IPS-NIHi7 (cell line): ENCODE measurements around the gene FSCN2.
A peak's percentile ranks its signal among the peaks of the same experiment; 100 is the strongest.
"Not testable (repeated sequence)": the region's sequence is repeated elsewhere in the genome, so short reads cannot be mapped to it uniquely, and the experiment has no call there.

Experiments
- DNase-seq: peaks from one replicate; pipeline ENCODE4 v3.0.0; 2012; ENCODE audit warnings: mixed read lengths; ENCODE audit errors: extremely low spot score

Gene FSCN2

DNA sequence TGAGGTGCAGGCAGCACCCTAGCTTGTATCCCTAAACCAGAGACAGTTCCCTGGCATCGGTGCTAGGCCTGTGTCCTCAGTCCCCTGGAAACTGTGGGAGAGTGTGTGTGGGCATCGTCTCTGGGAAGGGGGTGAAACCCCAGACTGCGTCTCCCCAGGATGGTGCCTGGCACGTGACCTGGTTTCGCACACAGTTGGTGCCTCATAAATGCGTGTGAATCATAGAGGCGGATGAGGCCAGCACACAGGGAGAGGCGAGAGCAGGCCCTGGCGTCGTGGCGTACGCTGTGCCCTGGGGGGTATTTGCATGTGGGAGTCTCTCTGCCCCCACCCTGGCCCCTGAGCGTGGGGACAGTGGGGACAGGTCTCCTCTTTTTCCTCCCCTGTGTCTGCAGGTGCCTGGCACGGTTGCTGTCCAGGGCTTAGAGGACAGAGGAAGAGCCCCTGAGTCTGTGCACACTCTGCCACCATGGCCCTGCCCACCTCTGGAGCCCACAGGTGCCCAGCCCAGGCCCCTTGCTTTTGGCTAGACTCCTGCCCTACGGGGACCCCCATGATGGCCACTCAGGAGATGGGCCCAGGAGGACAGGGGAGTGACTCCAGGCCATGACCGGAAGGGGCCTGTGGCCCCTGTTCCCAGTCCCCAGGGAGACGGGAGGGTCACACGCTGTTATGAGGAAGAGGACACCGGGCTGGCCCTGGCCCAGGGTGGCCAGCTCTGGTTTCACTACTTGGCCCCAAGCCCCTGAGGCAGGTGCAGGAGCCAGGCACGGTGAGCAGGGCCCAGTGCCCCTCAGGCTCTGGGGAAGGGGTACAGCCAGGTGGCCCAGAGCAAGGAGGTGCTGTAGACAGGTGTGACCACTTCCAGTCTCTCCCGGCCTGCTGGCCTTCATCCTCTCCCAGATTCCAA, 1.3 kb upstream of the FSCN2 start:
- DNase-seq = no peak

DNA sequence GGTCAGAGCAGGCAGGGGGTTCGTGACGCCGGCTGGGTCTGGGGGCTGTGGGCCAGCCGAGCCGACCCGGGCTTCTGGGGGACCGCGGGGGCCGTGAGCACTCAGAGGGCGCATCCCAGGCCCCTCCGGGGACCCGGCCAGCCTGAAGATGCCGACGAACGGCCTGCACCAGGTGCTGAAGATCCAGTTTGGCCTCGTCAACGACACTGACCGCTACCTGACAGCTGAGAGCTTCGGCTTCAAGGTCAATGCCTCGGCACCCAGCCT, 140 bp downstream of the FSCN2 start:
- DNase-seq = no peak

DNA sequence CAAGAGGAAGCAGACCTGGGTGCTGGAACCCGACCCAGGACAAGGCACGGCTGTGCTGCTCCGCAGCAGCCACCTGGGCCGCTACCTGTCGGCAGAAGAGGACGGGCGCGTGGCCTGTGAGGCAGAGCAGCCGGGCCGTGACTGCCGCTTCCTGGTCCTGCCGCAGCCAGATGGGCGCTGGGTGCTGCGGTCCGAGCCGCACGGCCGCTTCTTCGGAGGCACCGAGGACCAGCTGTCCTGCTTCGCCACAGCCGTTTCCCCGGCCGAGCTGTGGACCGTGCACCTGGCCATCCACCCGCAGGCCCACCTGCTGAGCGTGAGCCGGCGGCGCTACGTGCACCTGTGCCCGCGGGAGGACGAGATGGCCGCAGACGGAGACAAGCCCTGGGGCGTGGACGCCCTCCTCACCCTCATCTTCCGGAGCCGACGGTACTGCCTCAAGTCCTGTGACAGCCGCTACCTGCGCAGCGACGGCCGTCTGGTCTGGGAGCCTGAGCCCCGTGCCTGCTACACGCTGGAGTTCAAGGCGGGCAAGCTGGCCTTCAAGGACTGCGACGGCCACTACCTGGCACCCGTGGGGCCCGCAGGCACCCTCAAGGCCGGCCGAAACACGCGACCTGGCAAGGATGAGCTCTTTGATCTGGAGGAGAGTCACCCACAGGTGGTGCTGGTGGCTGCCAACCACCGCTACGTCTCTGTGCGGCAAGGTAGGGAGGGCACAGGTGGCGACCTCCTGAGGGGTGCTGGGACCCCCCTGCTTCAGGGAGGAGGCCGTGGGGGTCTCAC, 667 bp downstream of the FSCN2 start:
- DNase-seq = no peak

DNA sequence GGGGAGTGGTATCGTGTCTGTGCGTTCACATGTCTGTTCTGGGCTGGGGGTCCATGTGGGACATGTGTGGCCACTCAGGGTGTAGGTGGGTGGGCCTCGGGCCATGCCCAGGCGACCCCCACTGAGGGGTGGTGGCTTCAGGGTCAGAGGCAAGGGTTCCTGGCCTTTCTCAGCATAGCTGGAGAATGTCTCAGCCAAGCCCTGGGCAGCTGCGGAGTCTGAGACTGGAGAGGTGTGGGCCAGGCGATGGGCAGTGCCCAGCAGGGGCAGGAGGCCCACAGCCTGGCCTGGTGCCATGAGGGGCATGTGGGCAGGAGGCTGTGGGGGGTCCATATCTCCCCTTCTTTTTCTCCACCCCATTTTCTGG, 1.2 kb downstream of the FSCN2 start:
- no peak for DNase-seq

DNA sequence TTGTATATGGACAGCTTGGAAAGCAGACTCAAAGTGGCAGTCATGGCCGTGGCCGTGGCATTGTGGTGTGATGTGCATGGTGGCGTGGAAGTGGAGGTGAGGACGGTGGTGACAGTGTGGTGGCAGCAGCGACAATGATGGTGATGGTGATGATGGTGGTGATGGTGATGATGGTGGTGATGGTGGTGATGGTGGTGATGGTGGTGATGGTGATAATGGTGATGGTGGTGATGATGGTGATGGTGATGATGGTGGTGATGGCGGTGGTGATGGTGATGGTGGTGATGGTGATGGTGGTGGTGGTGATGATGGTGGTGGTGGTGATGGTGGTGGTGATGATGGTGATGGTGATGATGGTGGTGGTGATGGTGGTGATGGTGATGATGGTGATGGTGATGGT, 2.8 kb downstream of the FSCN2 start:
- not testable (repeated sequence) for DNase-seq

GRCh38 chr17:81531998-81532404, 3.8 kb downstream of the FSCN2 start:
- not testable (repeated sequence) for DNase-seq

DNA sequence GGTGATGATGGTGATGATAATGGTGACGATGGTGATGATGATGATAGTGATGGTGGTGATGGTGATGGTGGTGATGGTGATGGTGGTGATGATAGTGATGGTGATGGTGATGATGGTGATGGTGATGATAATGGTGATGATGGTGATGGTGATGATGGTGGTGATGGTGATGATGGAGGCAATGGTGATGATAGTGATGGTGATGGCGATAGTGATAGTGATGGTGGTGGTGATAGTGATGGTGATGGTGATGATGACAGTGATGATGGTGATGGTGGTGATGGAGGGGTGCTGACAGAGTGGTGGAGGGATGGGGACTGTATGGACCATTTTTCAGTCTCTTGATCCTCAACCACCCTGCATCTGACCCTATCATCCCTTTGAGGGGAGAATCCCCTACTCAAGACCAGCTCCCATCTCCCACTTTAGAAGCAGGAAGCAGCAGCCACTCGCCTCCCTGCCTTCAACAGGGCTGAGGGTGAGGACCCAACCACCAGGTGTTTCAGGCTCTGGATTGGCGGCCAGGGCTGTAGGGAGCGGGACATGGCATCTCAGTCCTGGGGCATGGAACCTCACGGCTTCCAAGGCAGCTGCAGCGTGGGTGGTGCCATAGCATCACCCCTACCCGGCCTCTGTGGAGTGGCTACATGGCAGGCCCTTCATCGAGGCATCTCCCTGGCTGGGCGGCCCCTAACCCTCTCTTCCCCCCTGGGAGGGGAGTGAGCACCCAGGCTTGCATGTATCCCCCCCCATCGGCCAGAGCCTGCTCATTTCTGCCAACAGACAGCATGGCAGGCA, 4.5 kb downstream of the FSCN2 start:
- no peak for DNase-seq

DNA sequence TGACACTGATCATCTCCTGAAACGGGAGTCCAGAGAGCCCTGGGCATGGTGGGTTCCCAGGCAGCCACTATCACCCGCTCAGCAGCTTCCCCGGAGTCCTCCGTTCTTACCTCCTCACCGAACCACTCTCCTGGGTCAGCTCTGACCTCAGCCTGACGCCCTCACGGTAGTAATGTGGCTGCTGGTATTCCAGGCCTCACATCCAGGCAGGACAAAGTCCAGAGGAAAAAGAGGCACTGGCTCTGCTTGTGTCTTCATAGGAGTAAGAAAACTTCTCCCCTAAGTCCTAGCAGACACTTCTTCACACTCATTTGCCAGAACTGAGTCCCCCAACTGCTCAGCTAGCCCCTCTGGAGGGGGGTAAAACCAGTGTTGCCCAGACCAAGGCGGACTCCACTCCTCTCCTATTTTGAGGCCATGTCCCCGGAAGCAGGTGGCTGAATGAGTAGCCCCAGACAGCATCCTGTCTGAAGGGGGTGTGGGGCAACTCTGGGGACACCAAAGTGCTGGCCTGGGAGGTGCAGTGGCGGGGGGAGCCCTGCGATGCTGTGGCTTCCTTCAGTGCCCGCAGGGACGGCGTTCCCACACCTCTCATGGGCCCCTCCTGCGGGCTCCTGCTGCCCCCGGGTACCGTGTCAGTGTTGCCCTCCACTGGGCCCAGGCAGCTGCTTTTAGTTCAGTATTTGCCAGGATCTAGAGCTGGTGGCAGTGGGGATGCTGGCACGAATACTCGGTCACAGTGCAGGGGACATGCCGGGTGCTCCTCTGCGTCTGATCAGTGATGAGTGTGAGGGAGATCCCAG, 5.4 kb downstream of the FSCN2 start:
- DNase-seq = no peak

DNA sequence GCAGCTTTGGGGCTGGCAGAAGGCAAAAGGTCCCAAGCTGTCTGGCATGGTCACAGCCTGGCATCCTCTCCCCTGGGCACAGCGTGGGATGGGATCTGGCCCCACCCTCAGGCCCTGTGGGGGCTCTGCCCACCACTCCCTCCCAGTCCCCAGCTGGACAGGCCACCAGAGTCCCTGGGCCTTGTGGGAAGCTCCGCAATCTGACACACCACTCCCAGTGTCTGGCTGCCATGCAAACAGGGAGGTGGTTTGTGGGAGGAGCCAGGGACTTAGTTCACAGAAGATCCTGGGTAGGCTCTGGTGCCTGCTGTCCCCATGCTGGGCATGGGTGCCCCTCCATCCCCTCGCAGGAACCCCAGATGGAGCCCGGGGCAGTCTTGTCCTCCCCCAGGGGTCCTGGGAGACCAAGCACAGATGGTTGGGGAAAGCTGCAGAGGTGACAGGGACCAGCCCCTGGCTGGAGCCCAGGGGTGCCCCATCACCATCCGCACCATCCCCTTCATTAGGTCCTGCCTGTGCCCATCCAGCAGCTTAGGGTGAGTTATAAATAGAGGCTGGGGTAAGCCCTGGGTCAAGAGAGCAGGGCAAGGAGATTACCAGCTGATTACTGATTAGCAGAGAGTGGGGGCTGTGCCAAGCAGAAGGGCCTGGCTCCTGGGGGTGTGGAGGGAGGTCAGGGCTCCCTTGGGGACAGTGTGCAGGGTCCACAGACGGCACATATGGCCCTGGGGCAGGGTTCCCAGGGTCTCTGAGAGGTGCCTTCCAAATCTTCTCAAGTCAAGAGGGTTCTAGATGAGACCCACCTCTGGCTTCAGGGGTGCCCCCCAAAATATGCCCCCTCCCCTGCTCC, 6.2 kb downstream of the FSCN2 start:
- no peak for DNase-seq

DNA sequence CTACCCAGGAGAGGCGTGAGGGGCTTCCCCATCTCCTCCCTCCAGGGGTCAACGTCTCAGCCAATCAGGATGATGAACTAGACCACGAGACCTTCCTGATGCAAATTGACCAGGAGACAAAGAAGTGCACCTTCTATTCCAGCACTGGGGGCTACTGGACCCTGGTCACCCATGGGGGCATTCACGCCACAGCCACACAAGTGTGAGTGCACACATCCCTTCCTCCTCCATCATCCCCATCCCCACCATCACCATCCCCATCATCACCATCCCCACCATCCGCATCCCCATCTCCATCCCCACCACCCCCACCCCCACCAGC, 6.8 kb downstream of the FSCN2 start:
- no peak for DNase-seq

- no peak for DNase-seq
Measured at GRCh38 chr17:81535480-81536298, 7.5 kb downstream of the FSCN2 start.

DNA sequence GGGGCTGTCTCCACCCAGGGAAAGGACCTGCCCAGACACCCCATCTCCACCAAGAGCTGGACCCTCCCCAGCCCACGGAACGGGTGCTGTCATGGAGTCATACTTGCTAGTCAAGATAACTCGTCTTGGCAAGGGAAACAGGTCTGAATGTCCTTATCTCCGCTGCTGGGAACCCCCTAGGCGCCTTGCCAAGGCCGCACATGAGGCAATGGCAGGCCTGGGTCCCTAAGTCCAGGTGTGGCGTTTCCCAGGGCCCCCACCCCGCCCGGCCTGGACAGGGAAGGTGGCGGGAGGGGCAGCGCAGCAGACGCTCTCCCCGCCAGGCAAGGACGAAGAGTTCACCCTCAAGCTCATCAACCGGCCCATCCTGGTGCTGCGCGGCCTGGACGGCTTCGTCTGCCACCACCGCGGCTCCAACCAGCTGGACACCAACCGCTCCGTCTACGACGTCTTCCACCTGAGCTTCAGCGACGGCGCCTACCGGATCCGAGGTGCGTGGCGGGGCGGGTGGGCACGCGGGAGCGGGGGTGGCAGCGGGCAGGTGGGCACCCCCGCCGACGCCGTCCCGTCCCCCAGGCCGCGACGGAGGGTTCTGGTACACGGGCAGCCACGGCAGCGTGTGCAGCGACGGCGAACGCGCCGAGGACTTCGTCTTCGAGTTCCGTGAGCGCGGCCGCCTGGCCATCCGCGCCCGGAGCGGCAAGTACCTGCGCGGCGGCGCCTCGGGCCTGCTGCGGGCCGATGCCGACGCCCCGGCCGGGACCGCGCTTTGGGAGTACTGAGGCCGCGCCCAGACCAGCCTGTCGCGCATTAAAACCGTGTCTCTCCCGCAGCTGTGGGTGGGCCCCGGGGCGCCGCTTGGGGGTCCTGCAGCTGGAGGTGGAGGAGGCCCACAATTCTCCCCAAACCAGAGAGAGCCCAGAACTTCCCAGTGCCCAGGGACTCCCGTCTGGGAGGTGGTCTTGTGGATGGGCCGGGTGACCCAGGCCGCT, 8.4 kb downstream of the FSCN2 start:
- DNase-seq = no peak

DNA sequence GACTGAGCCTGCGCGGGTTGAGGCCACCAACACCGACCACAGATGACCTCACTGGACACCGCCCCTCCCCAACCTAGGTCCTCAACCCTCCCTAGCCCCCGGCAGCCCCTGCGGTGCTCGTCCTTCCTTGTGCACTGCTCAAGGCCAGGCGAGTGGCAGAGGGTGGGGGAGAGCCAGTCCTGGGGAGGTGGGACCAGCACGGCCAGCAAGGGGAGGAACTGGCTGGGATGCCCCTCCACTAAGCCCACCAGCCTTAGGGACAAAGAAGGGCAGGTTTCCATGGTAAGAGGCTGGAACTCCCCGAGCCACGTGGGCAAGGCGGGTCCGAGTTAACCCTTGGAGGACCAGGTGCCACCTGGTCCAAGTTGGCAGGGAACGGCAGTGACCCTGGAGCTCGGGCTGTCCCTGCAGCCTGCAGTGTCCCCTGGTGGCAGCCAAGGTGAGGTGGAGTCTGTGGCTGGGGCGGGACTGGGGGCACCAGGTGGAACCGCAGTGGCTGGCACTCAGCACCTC, 9.2 kb downstream of the FSCN2 start:
- peak; percentile 87 for DNase-seq

DNA sequence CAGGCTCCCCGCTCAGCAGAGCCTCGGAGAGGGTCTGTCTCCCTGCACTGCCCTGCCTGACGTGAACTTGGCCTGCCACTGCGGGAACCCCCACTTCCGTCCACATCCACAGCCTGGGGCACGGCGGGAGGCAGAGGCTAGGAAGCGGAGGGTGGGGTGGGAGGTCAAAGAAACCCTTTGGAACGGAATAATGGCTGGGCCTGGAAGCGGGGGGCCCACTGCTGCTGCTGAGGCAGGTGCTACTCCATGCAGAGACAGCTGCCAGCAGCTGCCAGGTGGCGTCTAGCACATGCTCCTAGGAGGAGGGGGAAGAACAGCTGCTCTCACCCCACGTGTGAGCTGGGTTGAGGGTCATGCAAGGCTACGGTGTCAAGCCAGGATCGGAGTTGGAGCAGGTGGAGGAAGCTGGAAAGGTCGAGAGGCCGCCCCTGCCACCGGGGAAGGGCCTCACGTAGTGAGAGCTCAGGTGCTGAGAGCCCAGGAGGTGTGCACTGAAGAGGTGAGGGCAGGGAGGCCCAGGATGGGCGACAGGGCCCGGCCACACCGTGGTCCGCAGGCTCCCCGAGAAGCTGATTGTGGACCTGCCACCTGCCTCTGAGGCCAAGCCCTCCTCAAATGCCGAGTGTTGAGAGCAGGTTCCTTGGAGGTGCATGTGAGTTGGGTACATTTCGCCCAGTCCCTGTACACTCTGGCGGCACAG, 9.8 kb downstream of the FSCN2 start:
- no peak for DNase-seq

- DNase-seq = no peak
Measured at GRCh38 chr17:81538651-81539570, 10.7 kb downstream of the FSCN2 start.

DNA sequence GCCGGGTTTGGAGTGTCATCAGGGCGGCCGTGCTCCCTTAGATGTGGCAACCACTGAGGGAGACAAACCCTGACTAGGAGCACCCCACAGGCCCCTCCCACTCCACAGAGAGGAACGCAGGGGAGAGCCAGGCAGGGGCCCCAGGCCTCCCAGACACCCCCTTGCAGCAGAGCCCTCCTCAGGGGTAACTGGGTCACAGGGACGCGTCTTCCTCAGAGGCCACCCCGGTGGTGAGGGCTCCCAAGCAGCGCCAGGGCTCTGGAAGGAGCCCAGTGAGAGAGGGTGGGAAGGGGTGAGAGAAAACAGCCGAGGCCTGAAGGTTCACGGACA, 11.4 kb downstream of the FSCN2 start:
- DNase-seq = no peak
